ENCODE measurements around the gene SSTR3.
A peak's percentile ranks its signal among the peaks of the same experiment; 100 is the strongest.

SSTR3 gene

GRCh38 chr22:37229012-37229804 is 16.9 kb upstream of the SSTR3 start:
- no peak for DNase-seq (ENCODE audit: low read depth)

GRCh38 chr22:37228106-37229011 is 16.1 kb upstream of the SSTR3 start:
- DNase-seq (ENCODE audit: low read depth), result no peak

GRCh38 chr22:37226514-37226913 is 14.2 kb upstream of the SSTR3 start:
- DNase-seq (ENCODE audit: low read depth), result no peak

- no peak for DNase-seq (ENCODE audit: low read depth)
These were observed 13.8 kb upstream of the SSTR3 start for GRCh38 chr22:37226087-37226486.

GRCh38 chr22:37225481-37225880 is 13.2 kb upstream of the SSTR3 start:
- no peak for DNase-seq (ENCODE audit: low read depth)

GRCh38 chr22:37224757-37225420 is 12.6 kb upstream of the SSTR3 start:
- no peak for DNase-seq (ENCODE audit: low read depth)

GRCh38 chr22:37223965-37224551 is 11.8 kb upstream of the SSTR3 start:
- no peak for DNase-seq (ENCODE audit: low read depth)

GRCh38 chr22:37222440-37222971 is 10.2 kb upstream of the SSTR3 start:
- no peak for DNase-seq (ENCODE audit: low read depth)

- no peak for DNase-seq (ENCODE audit: low read depth)
These were observed 9.4 kb upstream of the SSTR3 start for GRCh38 chr22:37221424-37222333.

GRCh38 chr22:37220543-37220981 is 8.3 kb upstream of the SSTR3 start:
- no peak for DNase-seq (ENCODE audit: low read depth)

- DNase-seq (ENCODE audit: low read depth), result no peak
These were observed 7.3 kb upstream of the SSTR3 start for GRCh38 chr22:37219533-37219932.

- DNase-seq (ENCODE audit: low read depth), result peak; percentile 67
These were observed 6.6 kb upstream of the SSTR3 start for GRCh38 chr22:37218771-37219411.

GRCh38 chr22:37218399-37218770 is 6.1 kb upstream of the SSTR3 start:
- no peak for DNase-seq (ENCODE audit: low read depth)

GRCh38 chr22:37215890-37216289 is 3.6 kb upstream of the SSTR3 start:
- no peak for DNase-seq (ENCODE audit: low read depth)

- DNase-seq (ENCODE audit: low read depth), result no peak
These were observed 2.4 kb upstream of the SSTR3 start for GRCh38 chr22:37214731-37215030.

- DNase-seq (ENCODE audit: low read depth), result no peak
These were observed 1.9 kb upstream of the SSTR3 start for GRCh38 chr22:37213941-37214730.

- no peak for DNase-seq (ENCODE audit: low read depth)
These were observed 1.1 kb upstream of the SSTR3 start for GRCh38 chr22:37213218-37213855.

- DNase-seq (ENCODE audit: low read depth), result no peak
These were observed 457 bp downstream of the SSTR3 start for GRCh38 chr22:37211866-37212173.

GRCh38 chr22:37211075-37211865 is 1.0 kb downstream of the SSTR3 start:
- no peak for DNase-seq (ENCODE audit: low read depth)
